ENCODE measurements around the gene NENF.

GRCh38 chr1:212479188-212479587, 46.5 kb downstream of the NENF start:
- no peak for TF ChIP-seq REST (IDR thresholded peaks at IDR 0.05; ENCODE audit: insufficient read depth in 1 of 2, low read depth in 2 of 2, low read length in 1 of 2)
- TF ChIP-seq CTCF (IDR thresholded peaks at IDR 0.05) = no peak
